ENCODE data around the gene CYFIP2. TPM values are rescaled to one million over a fixed set of nuclear protein-coding genes. Genes with fewer than 3 reads are reported as not detected.

Gene CYFIP2
- total RNA-seq, 1 donor from 2014 or later: 319 TPM

- DNase-seq (ENCODE audit: low spot score): no peak
Measured at GRCh38 chr5:157324237-157324636, 58.3 kb downstream of the CYFIP2 start.

- DNase-seq (ENCODE audit: low spot score): no peak
Measured at GRCh38 chr5:157326440-157327005, 60.6 kb downstream of the CYFIP2 start.

- no peak for DNase-seq (ENCODE audit: low spot score)
Measured at GRCh38 chr5:157327771-157328170, 61.8 kb downstream of the CYFIP2 start.

- peak; percentile 90 for DNase-seq (ENCODE audit: low spot score)
Measured at GRCh38 chr5:157328277-157328912, 62.5 kb downstream of the CYFIP2 start.

GRCh38 chr5:157331807-157332206 lies 65.9 kb downstream of the CYFIP2 start:
- DNase-seq (ENCODE audit: low spot score): no peak

- no peak for DNase-seq (ENCODE audit: low spot score)
Measured at GRCh38 chr5:157335534-157336422, 69.9 kb downstream of the CYFIP2 start.

- no peak for DNase-seq (ENCODE audit: low spot score)
Measured at GRCh38 chr5:157336423-157336744, 70.5 kb downstream of the CYFIP2 start.

- DNase-seq (ENCODE audit: low spot score): no peak
Measured at GRCh38 chr5:157339409-157339808, 73.5 kb downstream of the CYFIP2 start.

GRCh38 chr5:157342822-157343402 lies 77.0 kb downstream of the CYFIP2 start:
- DNase-seq (ENCODE audit: low spot score): no peak

- no peak for DNase-seq (ENCODE audit: low spot score)
Measured at GRCh38 chr5:157343842-157344790, 78.2 kb downstream of the CYFIP2 start.

- DNase-seq (ENCODE audit: low spot score): no peak
Measured at GRCh38 chr5:157345067-157345466, 79.1 kb downstream of the CYFIP2 start.

GRCh38 chr5:157345485-157345884 lies 79.6 kb downstream of the CYFIP2 start:
- DNase-seq (ENCODE audit: low spot score): no peak

GRCh38 chr5:157347301-157348048 lies 81.6 kb downstream of the CYFIP2 start:
- no peak for DNase-seq (ENCODE audit: low spot score)

GRCh38 chr5:157348049-157348400 lies 82.1 kb downstream of the CYFIP2 start:
- DNase-seq (ENCODE audit: low spot score): no peak

- no peak for DNase-seq (ENCODE audit: low spot score)
Measured at GRCh38 chr5:157350939-157351801, 85.2 kb downstream of the CYFIP2 start.

GRCh38 chr5:157351802-157352092 lies 85.8 kb downstream of the CYFIP2 start:
- DNase-seq (ENCODE audit: low spot score): no peak

GRCh38 chr5:157352756-157353340 lies 86.9 kb downstream of the CYFIP2 start:
- DNase-seq (ENCODE audit: low spot score): no peak

- DNase-seq (ENCODE audit: low spot score): no peak
Measured at GRCh38 chr5:157354800-157355199, 88.9 kb downstream of the CYFIP2 start.

- DNase-seq (ENCODE audit: low spot score): no peak
Measured at GRCh38 chr5:157356576-157356975, 90.7 kb downstream of the CYFIP2 start.

GRCh38 chr5:157357823-157358222 lies 91.9 kb downstream of the CYFIP2 start:
- DNase-seq (ENCODE audit: low spot score): no peak
